CD4-positive, CD25-positive, alpha-beta regulatory T cell (primary cell): ENCODE measurements around the gene C6orf89. TPM values are rescaled to one million over a fixed set of nuclear protein-coding genes. Genes with fewer than 3 reads are reported as not detected.

Experiments used
- ATAC-seq, 2 donors: fragments of 150-1000 bp; cut with Tn5 transposase; one replicate each; pipeline ENCODE4 v1.10.0; 2021; ENCODE audit warnings: low read depth in 2 of 2, moderate number of reproducible peaks in 2 of 2, moderate library complexity in 1 of 2
- DNase-seq, 3 donors: peaks; one replicate each; pipeline versions ENCODE4 v3.0.0 to v3.0.0-alpha.2; 2012 to 2022; ENCODE audit warnings: mixed read lengths in 1 of 3
- H3K27ac ChIP-seq: one replicate; pipeline ENCODE4 v1.7.0; 2013; ENCODE audit warnings: mild to moderate bottlenecking, low read length; ENCODE audit not compliant: insufficient read depth, poor library complexity, severe bottlenecking
- H3K27me3 ChIP-seq: one replicate; pipeline ENCODE4 v1.7.0; 2013; ENCODE audit warnings: low read length; ENCODE audit not compliant: control insufficient read depth, insufficient read depth
- H3K36me3 ChIP-seq: one replicate; pipeline ENCODE4 v1.7.0; 2013; ENCODE audit warnings: mild to moderate bottlenecking, low read length, moderate library complexity; ENCODE audit not compliant: control insufficient read depth, insufficient read depth
- H3K4me1 ChIP-seq: 2 replicates; pipeline ENCODE4 v1.7.0; 2013; ENCODE audit warnings: mild to moderate bottlenecking, low read length; ENCODE audit not compliant: insufficient read depth, control insufficient read depth, poor library complexity, severe bottlenecking
- H3K4me3 ChIP-seq: one replicate; pipeline ENCODE4 v1.7.0; 2013; ENCODE audit warnings: low read depth, mild to moderate bottlenecking, low read length, moderate library complexity
- H3K9me3 ChIP-seq, 2 experiments: 1 replicate in 1 of 2; 2 replicates in 1 of 2; pipeline ENCODE4 v1.7.0; 2013; ENCODE audit warnings: low read length in 2 of 2, mild to moderate bottlenecking in 1 of 2, moderate library complexity in 1 of 2; ENCODE audit not compliant: control insufficient read depth in 2 of 2
- H3K27ac Mint-ChIP-seq, 3 donors: one replicate each; pipeline ENCODE4 v1.8.0; 2020 to 2022; ENCODE audit warnings: mild to moderate bottlenecking in 3 of 3, mixed read lengths in 3 of 3, moderate library complexity in 2 of 3
- H3K27me3 Mint-ChIP-seq: one replicate; pipeline ENCODE4 v1.8.0; 2022; ENCODE audit warnings: mild to moderate bottlenecking, mixed read lengths
- H3K36me3 Mint-ChIP-seq: one replicate; pipeline ENCODE4 v1.8.0; 2020; ENCODE audit warnings: mixed read lengths
- H3K4me1 Mint-ChIP-seq, 4 donors: one replicate each; pipeline ENCODE4 v1.8.0; 2020 to 2022; ENCODE audit warnings: mixed read lengths in 4 of 4, mild to moderate bottlenecking in 1 of 4
- H3K4me3 Mint-ChIP-seq, 4 donors: one replicate each; pipeline ENCODE4 v1.8.0; 2020 to 2022; ENCODE audit warnings: mild to moderate bottlenecking in 4 of 4, mixed read lengths in 4 of 4, moderate library complexity in 3 of 4
- H3K9me3 Mint-ChIP-seq, 7 donors: one replicate each; pipeline ENCODE4 v1.8.0; 2020 to 2022; ENCODE audit warnings: mixed read lengths in 7 of 7, mild to moderate bottlenecking in 3 of 7, moderate library complexity in 2 of 7
- polyA plus RNA-seq, 4 donors: library from polyadenylated mRNA; unstranded; fragments of 300-500 nt; fragmentation: Illumina TruSeq; gene quantifications; one replicate each; pipeline ENCODE4 v1.2.3, GENCODE V29; 2021
- total RNA-seq: library from RNA; stranded (reverse); gene quantifications from one replicate; pipeline ENCODE4 v1.2.3, GENCODE V29; 2022

The C6orf89 gene
- total and polyA plus RNA-seq, 5 donors from 2014 or later, result 33.8 to 49.1 (median 42.8) TPM

DNA sequence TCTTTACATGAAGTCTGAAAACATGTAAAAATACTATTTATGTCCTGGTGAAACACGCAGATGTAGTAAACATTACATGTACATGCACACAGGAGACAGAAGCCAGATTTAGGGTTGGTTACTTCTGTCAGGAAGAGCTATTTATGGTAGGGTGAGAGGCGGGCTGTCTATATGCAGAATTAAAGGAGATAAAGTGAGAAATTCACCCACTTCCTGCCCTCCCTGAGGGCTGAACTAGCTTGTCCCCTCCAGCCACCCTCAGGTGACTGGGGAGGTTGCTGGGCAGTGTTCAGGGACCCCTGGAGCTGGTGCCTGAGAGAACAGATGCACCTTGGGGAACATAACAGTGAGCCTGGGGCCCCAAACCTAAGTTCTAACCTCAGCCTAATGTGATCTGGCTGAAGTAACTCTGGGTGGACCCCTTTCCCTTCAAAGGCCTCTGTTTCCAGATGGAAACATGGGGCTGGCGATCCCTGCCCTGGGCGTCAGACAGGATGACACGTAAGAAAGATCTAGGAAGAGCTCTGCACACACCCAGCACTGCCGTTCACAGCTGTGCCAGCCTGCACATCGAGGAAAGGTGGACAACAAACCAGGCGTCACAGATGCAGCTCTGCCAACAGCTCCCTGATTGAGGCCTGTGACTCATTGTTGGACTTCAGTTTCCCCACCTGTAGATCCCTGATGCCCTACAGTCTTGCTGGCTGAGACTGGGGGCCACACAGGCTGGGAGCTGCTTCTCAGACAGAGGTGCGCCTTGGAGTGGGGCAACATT is 70.1 kb downstream of the C6orf89 start:
- H3K36me3 ChIP-seq, result peaks cover 6% of the 10 kb centered on the region
- no peaks in the 10 kb centered on the region for H3K9me3 Mint-ChIP-seq
- peaks cover 28 to 58% (median 42%) of the 10 kb centered on the region in 4 donors for H3K4me1 Mint-ChIP-seq
- H3K4me1 ChIP-seq, result peaks cover 52% of the 10 kb centered on the region
- H3K9me3 ChIP-seq, result no peaks in the 10 kb centered on the region
- peak overlapping the region; percentile 7 for H3K27ac ChIP-seq
- H3K27ac Mint-ChIP-seq, result peak overlapping the region; percentile 54 to 89 (median 83)
- peak overlapping the region; percentile 88 to 96 (median 92) for H3K4me3 Mint-ChIP-seq
- peak overlapping the region; percentile 84 for H3K4me3 ChIP-seq
- no peaks in the 10 kb centered on the region for H3K27me3 ChIP-seq
- H3K36me3 Mint-ChIP-seq, result no peaks in the 10 kb centered on the region
- peak; percentile 28 to 32 for ATAC-seq
- DNase-seq, result peak in 1 of 3 donors; percentile 60
- H3K27me3 Mint-ChIP-seq, result no peaks in the 10 kb centered on the region

DNA sequence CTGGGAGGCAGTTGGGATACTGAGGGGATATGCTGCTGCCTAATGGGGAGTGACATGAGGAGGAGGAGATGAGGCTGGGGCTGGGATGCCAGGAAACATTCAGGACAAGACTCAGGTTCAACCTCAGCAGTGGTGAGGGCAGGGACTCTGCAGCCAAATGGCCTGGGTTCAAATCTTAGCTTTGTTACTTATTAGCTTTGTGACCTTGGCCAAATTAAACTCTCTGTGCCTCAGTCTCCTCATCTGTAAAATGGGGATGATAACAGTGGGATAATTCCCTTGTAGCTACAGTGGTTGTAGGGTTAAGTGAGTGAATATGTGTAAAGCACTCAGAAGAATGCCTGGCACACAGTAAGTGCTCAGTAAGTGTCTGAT is 70.7 kb downstream of the C6orf89 start:
- Mint-ChIP-seq H3K36me3 (no peaks in the 10 kb centered on the region), H3K27ac (peak overlapping the region in 2 of 3 donors; percentile 83 to 89), H3K4me3 (peak overlapping the region; percentile 88 to 96 (median 92)), H3K9me3 (no peaks in the 10 kb centered on the region), H3K27me3 (no peaks in the 10 kb centered on the region), H3K4me1 (peaks cover 28 to 64% (median 45%) of the 10 kb centered on the region in 4 donors)
- Histone ChIP-seq H3K9me3 (no peaks in the 10 kb centered on the region), H3K4me1 (peaks cover 52% of the 10 kb centered on the region), H3K36me3 (peaks cover 9% of the 10 kb centered on the region), H3K4me3 (peak overlapping the region; percentile 84), H3K27me3 (no peaks in the 10 kb centered on the region), H3K27ac (no peak overlapping the region)
- DNase-seq (no peak), ATAC-seq (no peak)

DNA sequence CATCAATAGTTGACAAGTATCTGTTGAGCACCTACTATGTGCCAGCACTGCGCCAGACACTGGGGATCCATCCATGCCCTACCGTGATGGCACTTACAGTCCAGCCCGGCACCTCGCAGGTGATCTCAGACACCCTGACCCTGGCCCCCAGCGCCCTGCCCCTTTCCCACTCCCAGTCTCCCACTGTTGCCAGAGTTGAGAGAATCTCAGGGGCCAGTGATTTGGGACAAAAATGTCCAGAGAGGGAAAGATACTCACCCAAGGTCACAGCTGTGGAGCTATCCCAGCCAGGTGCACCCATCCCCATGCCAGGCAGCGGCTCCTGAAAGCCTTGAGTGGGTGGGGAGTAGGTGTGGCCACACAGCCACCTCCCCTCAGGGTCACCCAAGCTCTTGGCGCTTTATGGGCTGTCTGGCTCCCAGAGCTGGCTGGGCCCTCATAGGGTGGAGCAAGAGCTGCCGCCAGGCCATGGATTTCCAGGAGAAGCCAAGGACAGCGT is 72.1 kb downstream of the C6orf89 start:
- H3K4me3 ChIP-seq, result no peak overlapping the region
- Mint-ChIP-seq H3K27ac (peak overlapping the region in 1 of 3 donors; percentile 31), H3K27me3 (no peaks in the 10 kb centered on the region), H3K36me3 (no peaks in the 10 kb centered on the region), H3K4me3 (peak overlapping the region in 3 of 4 donors; percentile 11 to 96 (median 93)), H3K9me3 (no peaks in the 10 kb centered on the region), H3K4me1 (peaks cover 28 to 71% (median 50%) of the 10 kb centered on the region in 4 donors)
- no peaks in the 10 kb centered on the region for H3K9me3 ChIP-seq
- peaks cover 9% of the 10 kb centered on the region for H3K36me3 ChIP-seq
- DNase-seq (no peak), ATAC-seq (no peak)
- no peak overlapping the region for H3K27ac ChIP-seq
- H3K27me3 ChIP-seq, result no peaks in the 10 kb centered on the region
- H3K4me1 ChIP-seq, result peaks cover 59% of the 10 kb centered on the region

DNA sequence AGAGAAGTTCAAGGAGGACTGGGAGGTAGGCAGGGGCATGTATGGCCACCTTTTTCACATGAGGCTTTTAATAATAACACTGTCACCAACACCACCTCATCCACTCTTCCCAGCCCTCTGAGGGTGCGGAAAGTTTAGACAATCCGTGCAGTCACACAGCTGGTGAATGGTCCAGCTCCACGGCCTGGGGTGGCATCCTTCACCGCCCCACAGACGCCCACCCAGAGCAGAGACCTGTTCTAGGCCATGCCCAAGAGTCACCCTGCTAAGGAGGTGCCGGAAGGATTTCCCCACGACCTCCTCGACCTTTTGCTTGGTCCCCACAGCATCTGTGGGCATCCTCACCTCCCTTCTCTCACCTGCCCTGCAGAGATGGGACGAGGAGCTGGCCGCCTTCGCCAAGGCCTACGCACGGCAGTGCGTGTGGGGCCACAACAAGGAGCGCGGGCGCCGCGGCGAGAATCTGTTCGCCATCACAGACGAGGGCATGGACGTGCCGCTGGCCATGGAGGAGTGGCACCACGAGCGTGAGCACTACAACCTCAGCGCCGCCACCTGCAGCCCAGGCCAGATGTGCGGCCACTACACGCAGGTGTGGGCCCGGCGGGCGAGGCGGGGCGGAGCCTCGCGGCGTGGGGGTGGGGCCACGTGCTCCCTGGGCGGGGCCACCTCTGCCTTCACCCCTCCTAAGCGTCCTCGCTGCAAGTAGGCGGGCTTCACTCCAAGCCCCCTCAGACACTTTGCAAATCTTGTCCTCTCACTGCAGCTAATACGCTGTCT is 73.2 kb downstream of the C6orf89 start:
- ATAC-seq (no peak), DNase-seq (no peak)
- H3K36me3 ChIP-seq, result peaks cover 9% of the 10 kb centered on the region
- Mint-ChIP-seq H3K36me3 (no peaks in the 10 kb centered on the region), H3K9me3 (no peaks in the 10 kb centered on the region), H3K4me1 (peaks cover 21 to 74% (median 52%) of the 10 kb centered on the region in 4 donors), H3K27ac (no peak overlapping the region), H3K27me3 (no peaks in the 10 kb centered on the region), H3K4me3 (peak overlapping the region in 1 of 4 donors; percentile 26)
- H3K27me3 ChIP-seq, result no peaks in the 10 kb centered on the region
- no peak overlapping the region for H3K4me3 ChIP-seq
- no peak overlapping the region for H3K27ac ChIP-seq
- H3K4me1 ChIP-seq, result peaks cover 63% of the 10 kb centered on the region
- H3K9me3 ChIP-seq, result no peaks in the 10 kb centered on the region

DNA sequence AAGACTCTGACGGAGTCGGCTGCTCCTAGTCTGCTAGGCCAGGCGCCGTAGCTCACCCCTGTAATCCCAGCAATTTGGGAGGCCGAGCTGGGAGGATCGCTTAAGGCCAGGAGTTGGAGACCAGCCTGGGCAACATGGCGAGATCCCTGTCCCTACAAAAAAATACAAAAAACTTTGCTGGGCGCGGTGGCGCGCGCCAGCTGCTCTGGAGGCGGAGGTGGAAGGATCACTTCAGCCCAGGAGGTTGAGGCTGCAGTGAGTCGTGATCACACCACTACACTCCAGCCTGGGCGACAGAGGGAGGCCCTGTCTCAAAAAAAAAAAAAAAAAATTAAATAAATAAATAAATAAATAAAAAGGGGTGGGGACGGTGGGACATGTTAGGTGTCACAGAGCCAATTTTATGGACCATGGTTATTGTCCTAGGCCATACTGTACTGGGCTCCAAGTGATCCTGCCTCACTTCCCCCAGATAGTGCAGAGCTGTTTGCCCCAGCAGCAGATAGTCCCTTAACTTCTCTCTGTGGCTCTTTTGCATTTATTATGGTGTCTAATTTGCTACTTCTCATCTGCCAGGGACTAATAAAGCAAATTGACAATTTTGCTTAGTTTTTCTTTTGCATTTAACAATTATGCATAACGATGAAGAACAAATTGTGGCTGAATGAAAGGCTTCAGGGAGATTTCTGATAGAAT is 74.0 kb downstream of the C6orf89 start:
- ATAC-seq (no peak), DNase-seq (no peak)
- Histone ChIP-seq H3K27me3 (no peaks in the 10 kb centered on the region), H3K4me1 (peaks cover 63% of the 10 kb centered on the region), H3K4me3 (no peak overlapping the region), H3K36me3 (peaks cover 9% of the 10 kb centered on the region), H3K27ac (no peak overlapping the region), H3K9me3 (no peaks in the 10 kb centered on the region)
- Mint-ChIP-seq H3K27me3 (no peaks in the 10 kb centered on the region), H3K4me1 (peaks cover 16 to 74% (median 50%) of the 10 kb centered on the region in 4 donors), H3K4me3 (peak overlapping the region in 2 of 4 donors; percentile 49 to 76), H3K27ac (peak overlapping the region in 1 of 3 donors; percentile 63), H3K36me3 (no peaks in the 10 kb centered on the region), H3K9me3 (no peaks in the 10 kb centered on the region)

DNA sequence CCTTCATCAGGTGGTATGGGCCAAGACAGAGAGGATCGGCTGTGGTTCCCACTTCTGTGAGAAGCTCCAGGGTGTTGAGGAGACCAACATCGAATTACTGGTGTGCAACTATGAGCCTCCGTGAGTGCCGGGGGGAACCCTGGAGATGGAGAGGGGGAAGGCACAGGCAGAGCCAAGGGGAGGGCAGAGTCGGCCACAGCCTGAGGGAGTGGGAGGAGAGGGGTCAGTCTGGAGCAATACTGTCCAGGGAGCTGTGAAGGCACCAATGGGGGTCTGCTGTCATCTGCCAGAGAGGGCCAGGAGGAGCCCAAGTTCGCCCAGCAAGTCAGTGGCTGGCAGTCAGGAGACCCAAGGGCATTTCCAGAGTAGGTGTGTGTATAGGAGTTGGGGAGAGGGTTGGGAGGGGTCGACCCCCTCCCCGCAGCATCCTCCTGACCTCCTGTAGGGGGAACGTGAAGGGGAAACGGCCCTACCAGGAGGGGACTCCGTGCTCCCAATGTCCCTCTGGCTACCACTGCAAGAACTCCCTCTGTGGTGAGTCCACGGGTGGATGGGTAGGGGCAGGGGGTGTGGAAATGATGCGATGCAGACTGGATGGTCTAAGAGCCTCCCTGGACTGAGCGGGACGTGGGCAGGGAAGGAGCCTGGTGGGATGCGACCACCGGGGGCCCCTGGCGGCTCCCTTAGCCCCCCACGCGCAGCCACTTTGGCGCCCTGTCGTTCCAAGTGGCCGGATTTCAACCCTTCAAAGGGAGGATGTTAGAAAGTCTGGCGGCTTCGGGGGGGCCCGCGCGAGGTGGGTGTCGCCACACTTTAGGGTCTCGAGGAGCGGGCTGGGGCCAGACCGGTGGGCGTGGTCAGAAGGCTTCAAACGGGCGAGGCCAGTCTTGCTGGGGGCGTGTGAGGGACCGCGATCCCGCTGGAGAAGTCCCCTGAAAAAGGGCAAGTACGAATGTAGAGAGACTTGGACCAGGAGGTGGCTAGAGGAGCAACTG is 76.0 kb downstream of the C6orf89 start:
- Mint-ChIP-seq H3K4me1 (peaks cover 10 to 68% (median 43%) of the 10 kb centered on the region in 4 donors), H3K27me3 (no peaks in the 10 kb centered on the region), H3K27ac (peak overlapping the region in 2 of 3 donors; percentile 55 to 93), H3K4me3 (peak overlapping the region in 2 of 4 donors; percentile 16 to 73), H3K36me3 (peaks cover 4% of the 10 kb centered on the region), H3K9me3 (no peaks in the 10 kb centered on the region)
- Histone ChIP-seq H3K27ac (no peak overlapping the region), H3K4me3 (no peak overlapping the region), H3K27me3 (no peaks in the 10 kb centered on the region), H3K9me3 (no peaks in the 10 kb centered on the region), H3K4me1 (peaks cover 49% of the 10 kb centered on the region), H3K36me3 (peaks cover 13% of the 10 kb centered on the region)
- DNase-seq (no peak), ATAC-seq (no peak)
